GM12878 (cell line): ENCODE results near the gene SMCO4. TPM values are rescaled to one million over a fixed set of nuclear protein-coding genes. Genes with fewer than 3 reads are reported as not detected.
A peak's percentile ranks its signal among the peaks of the same experiment; 100 is the strongest.

Experiments
- ATAC-seq: fragments of 200-7000 bp; cut with Tn5 transposase; 3 replicates; pipeline ENCODE4 v1.9.1; 2020; ENCODE audit warnings: mild to moderate bottlenecking, moderate library complexity
- BruUV-seq: library from RNA; stranded (reverse); fragments of 400-500 nt; replicated peaks from 2 replicates; lab custom pipeline; 2021; lab: Mats Ljungman, UMichigan
- CTCF ChIA-PET: fragments of 300-600 bp; sonication (Branson Sonifier 250); formaldehyde crosslinking; extraction: SDS; loops from one replicate; lab custom pipeline; 2021; ENCODE audit warnings: inconsistent platforms; lab: Yijun Ruan, JAX
- POLR2A ChIA-PET: fragments of 350-600 bp; formaldehyde crosslinking; extraction: SDS; loops from one replicate; lab custom pipeline; 2021; ENCODE audit warnings: inconsistent platforms; lab: Charles Lee
- RAD21 ChIA-PET: fragments of 300-600 bp; sonication (Branson Sonifier 250); formaldehyde crosslinking; loops from one replicate; lab custom pipeline; 2023; ENCODE audit warnings: antibody characterized with exemption; ENCODE audit not compliant: unreplicated experiment; lab: Charles Lee
- SMC1A ChIA-PET: fragments of 300-600 bp; sonication (Branson Sonifier 250); formaldehyde crosslinking; loops from one replicate; lab custom pipeline; 2023; ENCODE audit not compliant: unreplicated experiment, uncharacterized antibody; lab: Charles Lee
- DNase-seq: peaks from one replicate; pipeline ENCODE4 v3.0.0-alpha.2; 2011; ENCODE audit warnings: low read depth, low spot score
- FAIRE-seq: peaks from 3 replicates; lab custom pipeline; 2011; peaks lifted over from hg19 to GRCh38; lab: Jason Lieb, UNC
- H2AFZ ChIP-seq: 2 replicates; pipeline ENCODE4 v1.6.0; 2011; ENCODE audit warnings: low read depth, low read length, control low read depth; ENCODE audit not compliant: control insufficient read depth
- H3K27ac ChIP-seq: 2 replicates; pipeline ENCODE4 v1.5.1; 2011; ENCODE audit warnings: control low read depth; ENCODE audit not compliant: control insufficient read depth, insufficient read depth
- H3K27me3 ChIP-seq, 2 experiments: replicated peaks in 1 of 2; 2 replicates each; pipeline versions ENCODE4 v1.6.0 to v1.6.1; 2011; ENCODE audit warnings: low read length in 1 of 2; ENCODE audit not compliant: control insufficient read depth in 2 of 2, insufficient read depth in 2 of 2
- H3K36me3 ChIP-seq, 2 experiments: 2 replicates each; pipeline ENCODE4 v1.5.1; 2011; ENCODE audit warnings: low read length in 1 of 2; ENCODE audit not compliant: control insufficient read depth in 2 of 2, insufficient read depth in 2 of 2
- H3K4me1 ChIP-seq: 2 replicates; pipeline ENCODE4 v1.6.1; 2011; ENCODE audit warnings: mild to moderate bottlenecking, low read length, moderate library complexity, mixed read lengths; ENCODE audit not compliant: control insufficient read depth, insufficient read depth
- H3K4me2 ChIP-seq: 2 replicates; pipeline ENCODE4 v1.6.0; 2011; ENCODE audit warnings: control low read depth; ENCODE audit not compliant: control insufficient read depth, insufficient read depth
- H3K4me3 ChIP-seq: fragments of 200-600 bp; sonication (generic); 2 replicates; pipeline ENCODE4 v1.5.1; 2016
- H3K79me2 ChIP-seq: 2 replicates; pipeline ENCODE4 v1.6.0; 2011; ENCODE audit warnings: low read length; ENCODE audit not compliant: control insufficient read depth, insufficient read depth
- H3K9ac ChIP-seq: 2 replicates; pipeline ENCODE4 v1.8.0; 2011; ENCODE audit warnings: low read length, control low read depth, mixed read lengths; ENCODE audit not compliant: control insufficient read depth, insufficient read depth
- H3K9me3 ChIP-seq: replicated peaks from 3 replicates; pipeline ENCODE4 v1.5.1; 2011; ENCODE audit warnings: mild to moderate bottlenecking, low read length; ENCODE audit not compliant: control insufficient read depth, insufficient read depth
- H4K20me1 ChIP-seq: 2 replicates; pipeline ENCODE4 v1.6.0; 2011; ENCODE audit not compliant: control insufficient read depth, insufficient read depth
- ATF3 ChIP-seq: IDR thresholded peaks from 2 replicates; pipeline ENCODE4 v1.6.1; 2011; ENCODE audit warnings: low read depth, mild to moderate bottlenecking, low read length, moderate library complexity, borderline replicate concordance; ENCODE audit errors: extremely low read depth
- BRCA1 ChIP-seq: IDR thresholded peaks from 2 replicates; pipeline ENCODE4 v1.6.1; 2011; ENCODE audit warnings: low read depth, low read length, improper control_type of control experiment
- CTCF ChIP-seq, 3 experiments: IDR thresholded peaks in 2 of 3; conservative IDR thresholded peaks in 1 of 3; 2 replicates each; pipeline ENCODE4 v1.5.1; 2011; ENCODE audit warnings: low read depth in 3 of 3, low read length in 3 of 3, mild to moderate bottlenecking in 3 of 3, control low read depth in 2 of 3, moderate library complexity in 2 of 3, inconsistent platforms in 1 of 3, mixed read lengths in 1 of 3; ENCODE audit not compliant: control insufficient read depth in 2 of 3, insufficient read depth in 1 of 3; ENCODE audit errors: extremely low read depth in 1 of 3
- DPF2 ChIP-seq: fragments of 450-650 bp; IDR thresholded peaks from 2 replicates; pipeline ENCODE4 v1.6.1; 2017; ENCODE audit warnings: mild to moderate bottlenecking
- EP300 ChIP-seq, 2 experiments: fragments of 150-350 bp in 1 of 2; IDR thresholded peaks; 2 replicates each; pipeline ENCODE4 v1.6.1; 2011 to 2012; ENCODE audit warnings: low read depth in 2 of 2, low read length in 2 of 2, borderline replicate concordance in 1 of 2, improper control_type of control experiment in 1 of 2, inconsistent platforms in 1 of 2; ENCODE audit not compliant: control insufficient read depth in 1 of 2
- KDM1A ChIP-seq: fragments of 200-600 bp; sonication (generic); IDR thresholded peaks from 2 replicates; pipeline ENCODE4 v1.6.1; 2016; ENCODE audit warnings: borderline replicate concordance
- NFXL1 ChIP-seq: fragments of 450-650 bp; IDR thresholded peaks from 2 replicates; pipeline ENCODE4 v1.6.1; 2017; ENCODE audit warnings: antibody characterized with exemption, mild to moderate bottlenecking, borderline replicate concordance
- PAX5 ChIP-seq: IDR thresholded peaks from 2 replicates; pipeline ENCODE4 v1.6.1; 2011; ENCODE audit warnings: low read depth, low read length, borderline replicate concordance
- SMAD5 ChIP-seq: IDR thresholded peaks from 2 replicates; pipeline ENCODE4 v1.6.1; 2016; ENCODE audit warnings: antibody characterized with exemption, low read depth
- SMC3 ChIP-seq: IDR thresholded peaks from 2 replicates; pipeline ENCODE4 v1.6.1; 2011; ENCODE audit warnings: low read length, improper control_type of control experiment, borderline replicate concordance
- SRF ChIP-seq, 2 experiments: IDR thresholded peaks; 2 replicates each; pipeline ENCODE4 v1.6.1; 2011; ENCODE audit warnings: low read depth in 2 of 2, low read length in 2 of 2, mild to moderate bottlenecking in 1 of 2, moderate library complexity in 1 of 2
- STAT1 ChIP-seq: fragments of 450-650 bp; conservative IDR thresholded peaks from 2 replicates; pipeline ENCODE4 v1.6.1; 2014; ENCODE audit warnings: antibody characterized with exemption, mild to moderate bottlenecking
- WGBS: methylation state at CpG from one replicate; pipeline ENCODE4 v1.1.6; 2016; ENCODE audit warnings: low lambda C conversion rate; ENCODE audit not compliant: insufficient replicate concordance, insufficient coverage; ENCODE audit errors: missing lambda C conversion rate; 5-methylcytosine and 5-hydroxymethylcytosine counted together
- in situ Hi-C: fragments of 300-500 bp; cut with MboI; formaldehyde crosslinking; loops from 9 replicates; pipeline ENCODE4 v1.14.3; 2018; ENCODE audit warnings: mixed read lengths
- intact Hi-C: fragments of 100-400 bp; cut with micrococcal nuclease; formaldehyde crosslinking; loops from one replicate; pipeline ENCODE4 v1.14.2; 2022; ENCODE audit not compliant: unreplicated experiment
- polyA plus RNA-seq, 11 experiments: library from polyadenylated mRNA; depleted of rRNA in 4 of 11; unstranded in 6 of 11; stranded (reverse) in 5 of 11; fragments of >200 nt; fragmentation: Nextera tagmentation in 4 of 11; fragmentation: Illumina TruSeq in 1 of 11; extraction: Ambion mirVana in 4 of 11; extraction: Trizol in 1 of 11; gene quantifications; 1 replicate in 1 of 11; 2 replicates in 10 of 11; pipeline versions ENCODE4 v1.2.1 to v1.2.3, GENCODE V29; 2011 to 2016; ENCODE audit warnings: inconsistent platforms in 2 of 11, missing spikeins in 2 of 11, low read depth in 1 of 11
- total RNA-seq, 4 experiments: library from RNA; depleted of rRNA in 3 of 4; stranded (reverse); fragments of >200 nt in 3 of 4; fragmentation: Illumina TruSeq in 1 of 4; extraction: Trizol in 1 of 4; gene quantifications; 2 replicates each; pipeline versions ENCODE4 v1.2.1 to v1.2.3, GENCODE V29; 2013 to 2021

The SMCO4 gene
- total and polyA plus RNA-seq, 10 of the 15 experiments (the other 5 are each of a cell fraction or from before 2014, with no cell fraction given): 3.6 to 59.9 (median 27.9) TPM

GRCh38 chr11:93481696-93482095, 61.5 kb downstream of the SMCO4 start:
- ATAC-seq (peak; percentile 37; the same call in 2 of the 3 replicates), FAIRE-seq (no peak), DNase-seq (no peak)
- POLR2A ChIA-PET: no interaction called here
- 70% methylated on average over 6 of the region's 6 CpGs for WGBS
- Histone ChIP-seq H3K4me2 (no peak overlapping the region), H3K9ac (no peak overlapping the region), H3K4me3 (no peak overlapping the region), H3K4me1 (no peaks in the 10 kb centered on the region), H4K20me1 (no peaks in the 10 kb centered on the region), H3K27me3 (no peaks in the 10 kb centered on the region), H3K79me2 (no peaks in the 10 kb centered on the region), H3K27ac (no peak overlapping the region), H3K36me3 (peaks cover 0 to 17% of the 10 kb centered on the region in 2 experiments; a peak in 2 of 4 replicates), H3K9me3 (no peaks in the 10 kb centered on the region), H2AFZ (no peak overlapping the region)
- intact Hi-C loops: no loop called here
- RAD21 ChIA-PET: interaction anchor here (1.0 to 1.2 kb wide), 2 partner anchors 61 to 65 kb away, joined by 3 read pairs; no protein-coding TSS in a partner anchor
- SMC1A ChIA-PET: interaction anchor here (1.0 kb wide), 1 partner anchor 61 kb away, joined by 8 read pairs; the partner anchor contains the start of gene SMCO4
- in situ Hi-C loops: no loop called here
- TF ChIP-seq EP300 (IDR thresholded peaks at IDR 0.05; ENCODE audit: borderline replicate concordance in 1 of 2, control insufficient read depth in 1 of 2, low read depth in 2 of 2, low read length in 2 of 2): no peak
- TF ChIP-seq SMC3: peak; percentile 38; the same call in 1 of the 2 replicates
- no peak for TF ChIP-seq KDM1A
- no peak for TF ChIP-seq ATF3
- no peak for TF ChIP-seq SRF (IDR thresholded peaks at IDR 0.05; ENCODE audit: low read depth in 2 of 2, low read length in 2 of 2)
- TF ChIP-seq DPF2: no peak
- TF ChIP-seq STAT1: no peak
- peak in 1 of 3 experiments; percentile 34; a peak in 2 of 6 replicates for TF ChIP-seq CTCF (IDR thresholded peaks at IDR 0.05 in 2 of 3, conservative IDR thresholded peaks at IDR 0.05 in 1 of 3; ENCODE audit: control insufficient read depth in 2 of 3, extremely low read depth in 1 of 3, insufficient read depth in 1 of 3, low read depth in 3 of 3, low read length in 3 of 3)
- TF ChIP-seq NFXL1: no peak
- TF ChIP-seq BRCA1: no peak
- no peak for TF ChIP-seq SMAD5
- no peak for TF ChIP-seq PAX5
- CTCF ChIA-PET: interaction anchor here (0.8 kb wide), 1 partner anchor 9 kb away, joined by 3 read pairs; no protein-coding TSS in a partner anchor
- BruUV-seq: no TSS peak
